HepG2 (cell line): ENCODE data around the gene NDNF. TPM values are rescaled to one million over a fixed set of nuclear protein-coding genes. Genes with fewer than 3 reads are reported as not detected.

Experiments used
- ATAC-seq: fragments of 200-7000 bp; cut with Tn5 transposase; 3 replicates; pipeline ENCODE4 v1.9.1; 2020; ENCODE audit warnings: mild to moderate bottlenecking, moderate library complexity
- BruUV-seq: library from RNA; stranded (reverse); fragments of 400-500 nt; replicated peaks from 2 replicates; lab custom pipeline; 2021; lab: Mats Ljungman, UMichigan
- CTCF ChIA-PET: fragments of 300-600 bp; formaldehyde crosslinking; extraction: SDS; loops from one replicate; lab custom pipeline; 2021; ENCODE audit warnings: low total read pairs, inconsistent platforms, low intra/inter-chr PET ratio; lab: Yijun Ruan, JAX
- POLR2A ChIA-PET: fragments of 350-600 bp; sonication (Branson Sonifier 250); formaldehyde crosslinking; loops from one replicate; lab custom pipeline; 2020; ENCODE audit warnings: antibody characterized with exemption, inconsistent platforms; lab: Yijun Ruan, JAX
- DNase-seq: peaks from one replicate; pipeline ENCODE4 v3.0.0-alpha.2; 2015; ENCODE audit warnings: low spot score
- FAIRE-seq: peaks from 3 replicates; lab custom pipeline; 2011; peaks lifted over from hg19 to GRCh38; lab: Jason Lieb, UNC
- H2AFZ ChIP-seq: one replicate; pipeline ENCODE4 v1.6.1; 2011; ENCODE audit warnings: low read length, inconsistent platforms
- H3K27ac ChIP-seq: fragments of 300-600 bp; 3 replicates; pipeline ENCODE4 v1.8.0; 2011; ENCODE audit warnings: mixed run types, mild to moderate bottlenecking, mixed read lengths, low read length, inconsistent platforms; ENCODE audit not compliant: insufficient read depth; ENCODE audit errors: extremely low read length
- H3K27me3 ChIP-seq, 2 experiments: fragments of 200-600 bp in 1 of 2; 2 replicates in 1 of 2; 3 replicates in 1 of 2; pipeline versions ENCODE4 v1.6.0 to v1.8.0; 2011; ENCODE audit warnings: low read length in 2 of 2, mild to moderate bottlenecking in 2 of 2, moderate library complexity in 2 of 2, inconsistent platforms in 1 of 2; ENCODE audit not compliant: insufficient read depth in 2 of 2, control insufficient read depth in 1 of 2
- H3K36me3 ChIP-seq, 2 experiments: fragments of 200-600 bp in 1 of 2; replicated peaks in 1 of 2; 2 replicates in 1 of 2; 3 replicates in 1 of 2; pipeline versions ENCODE4 v1.5.1 to v1.8.0; 2011; ENCODE audit warnings: low read length in 2 of 2, inconsistent platforms in 1 of 2; ENCODE audit not compliant: insufficient read depth in 2 of 2, control insufficient read depth in 1 of 2
- H3K4me1 ChIP-seq: 2 replicates; pipeline ENCODE4 v1.5.1; 2012; ENCODE audit warnings: low read length, inconsistent platforms; ENCODE audit not compliant: insufficient read depth
- H3K4me2 ChIP-seq: 2 replicates; pipeline ENCODE4 v1.6.0; 2011; ENCODE audit warnings: low read depth, low read length, inconsistent platforms
- H3K4me3 ChIP-seq, 3 experiments: fragments of 200-600 bp in 1 of 3; sonication (generic), shearing (Covaris generic) in 1 of 3; replicated peaks in 1 of 3; 2 replicates each; pipeline ENCODE4 v1.5.1; 2011 to 2016; ENCODE audit warnings: low read length in 3 of 3, inconsistent platforms in 2 of 3, low read depth in 2 of 3, mild to moderate bottlenecking in 2 of 3, control low read depth in 1 of 3, mixed read lengths in 1 of 3; ENCODE audit not compliant: insufficient read depth in 1 of 3
- H3K79me2 ChIP-seq: one replicate; pipeline ENCODE4 v1.6.1; 2011; ENCODE audit warnings: low read length, inconsistent platforms; ENCODE audit not compliant: insufficient read depth
- H3K9ac ChIP-seq: 2 replicates; pipeline ENCODE4 v1.6.0; 2011; ENCODE audit warnings: mild to moderate bottlenecking, low read depth, low read length, inconsistent platforms; ENCODE audit not compliant: insufficient read depth
- H3K9me3 ChIP-seq: 2 replicates; pipeline ENCODE4 v1.5.1; 2012; ENCODE audit warnings: mild to moderate bottlenecking, low read length
- H4K20me1 ChIP-seq: 2 replicates; pipeline ENCODE4 v1.6.0; 2011; ENCODE audit warnings: inconsistent platforms, mild to moderate bottlenecking, low read length, moderate library complexity; ENCODE audit not compliant: insufficient read depth
- GATA4 ChIP-seq: sonication (generic); IDR thresholded peaks from 2 replicates; pipeline ENCODE4 v1.6.1; 2016; ENCODE audit warnings: antibody characterized with exemption, low read depth, borderline replicate concordance
- PHF20 ChIP-seq: sonication (generic); formaldehyde crosslinking; IDR thresholded peaks from 2 replicates; pipeline ENCODE4 v1.5.0; 2020; ENCODE audit warnings: mild to moderate bottlenecking, missing genetic modification reagents
- TP53 ChIP-seq: sonication (generic); formaldehyde crosslinking; conservative IDR thresholded peaks from 2 replicates; pipeline ENCODE4 v1.4.0; 2020; ENCODE audit warnings: missing genetic modification reagents
- ZBTB1 ChIP-seq: sonication (generic); formaldehyde crosslinking; IDR thresholded peaks from 2 replicates; pipeline ENCODE4 v1.4.0; 2020; ENCODE audit warnings: missing genetic modification reagents, borderline replicate concordance
- ZNF10 ChIP-seq: sonication (generic); formaldehyde crosslinking; IDR thresholded peaks from 2 replicates; pipeline ENCODE4 v1.4.0; 2020; ENCODE audit warnings: mild to moderate bottlenecking, low read depth, missing genetic modification reagents, borderline replicate concordance
- ZNF329 ChIP-seq: sonication (generic); formaldehyde crosslinking; IDR thresholded peaks from 2 replicates; pipeline ENCODE4 v1.9.0; 2021; ENCODE audit warnings: low read depth, mild to moderate bottlenecking, missing genetic modification reagents
- ZNF878 ChIP-seq: sonication (generic); formaldehyde crosslinking; IDR thresholded peaks from 2 replicates; pipeline ENCODE4 v1.8.1; 2023; ENCODE audit warnings: mild to moderate bottlenecking, missing genetic modification reagents, moderate library complexity
- WGBS: methylation state at CpG from one replicate; pipeline ENCODE4 v1.1.6; 2017; ENCODE audit warnings: low lambda C conversion rate; 5-methylcytosine and 5-hydroxymethylcytosine counted together
- in situ Hi-C: cut with HindIII; loops from 2 replicates; pipeline ENCODE4 v1.10.0; 2017; ENCODE audit warnings: low pct_unique_long_range_greater_than_20kb; ENCODE audit not compliant: extremely low pct_ligation_motif_present
- intact Hi-C: fragments of 100-400 bp; cut with micrococcal nuclease; formaldehyde crosslinking; loops from one replicate; pipeline ENCODE4 v1.10.0; 2022; ENCODE audit not compliant: unreplicated experiment
- polyA plus RNA-seq, 8 experiments: library from polyadenylated mRNA; depleted of rRNA in 3 of 8; stranded (reverse) in 7 of 8; unstranded in 1 of 8; fragments of >200 nt; fragmentation: Illumina TruSeq in 4 of 8; extraction: Trizol in 4 of 8; gene quantifications; 2 replicates each; pipeline versions ENCODE4 v1.2.1 to v1.2.3, GENCODE V29; 2011 to 2016; ENCODE audit warnings: low read depth in 4 of 8, missing spikeins in 1 of 8, mixed read lengths in 1 of 8; ENCODE audit not compliant: insufficient read depth in 1 of 8
- total RNA-seq, 5 experiments: library from RNA; depleted of rRNA; stranded (reverse); fragments of >200 nt; fragmentation: Illumina TruSeq; extraction: Trizol; gene quantifications; 2 replicates each; pipeline ENCODE4 v1.2.3, GENCODE V29; 2016; ENCODE audit warnings: low read depth in 1 of 5

The NDNF gene
- total and polyA plus RNA-seq, 2 of the 13 experiments (the other 11 are each of a cell fraction or from before 2014, with no cell fraction given) = not detected

DNA sequence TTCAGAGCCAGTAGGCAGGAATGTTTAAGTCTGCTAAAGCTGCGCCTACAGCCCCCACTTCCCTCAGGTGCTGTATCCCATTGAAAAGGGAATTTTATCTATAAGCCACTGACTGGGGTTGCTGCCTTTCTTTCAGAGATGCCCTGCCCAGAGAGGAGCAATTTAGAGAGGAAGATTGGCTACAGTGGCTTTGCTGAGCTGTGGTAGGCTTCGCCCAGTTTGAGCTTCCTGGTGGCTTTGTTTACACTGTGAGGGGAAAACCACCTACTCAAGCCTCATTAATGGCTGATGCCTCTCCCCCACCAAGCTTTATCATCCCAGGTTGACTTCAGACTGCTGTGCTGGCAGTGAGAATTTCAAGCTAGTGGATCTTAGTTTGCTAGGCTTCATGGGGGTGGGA, 82.1 kb downstream of the NDNF start:
- intact Hi-C loops = no loop called here
- in situ Hi-C loops = no loop called here
- Histone ChIP-seq H3K27ac (no peak overlapping the region), H3K9me3 (no peaks in the 10 kb centered on the region), H3K9ac (no peak overlapping the region), H4K20me1 (no peaks in the 10 kb centered on the region), H3K27me3 (no peaks in the 10 kb centered on the region), H3K79me2 (no peaks in the 10 kb centered on the region), H3K4me2 (no peak overlapping the region), H3K4me1 (no peaks in the 10 kb centered on the region), H3K36me3 (no peaks in the 10 kb centered on the region), H3K4me3 (no peak overlapping the region), H2AFZ (no peak overlapping the region)
- POLR2A ChIA-PET = no interaction called here
- TF ChIP-seq PHF20 (CRISPR knock-in tag) = no peak
- no peak for TF ChIP-seq TP53 (CRISPR knock-in tag)
- TF ChIP-seq ZBTB1 = no peak
- no peak for TF ChIP-seq ZNF10 (CRISPR knock-in tag)
- TF ChIP-seq ZNF329 (CRISPR knock-in tag) = no peak
- no peak for TF ChIP-seq GATA4
- TF ChIP-seq ZNF878 = no peak
- CTCF ChIA-PET = no interaction called here
- no peak for ATAC-seq
- FAIRE-seq = no peak
- no TSS peak for BruUV-seq
- no peak for DNase-seq
- WGBS = 67% methylated on average over 1 of the region's 2 CpGs

Other genes starting within 250 kb of the NDNF start
- not detected in 2 replicates for gene PRDM5, start 149.8 kb downstream of the NDNF start, total RNA-seq (2016; rRNA removed; fragmentation: Illumina TruSeq; extraction: Trizol)
- not detected in 2 replicates for gene PRDM5, start 149.8 kb downstream of the NDNF start, polyA plus RNA-seq (2011; rRNA removed)
- gene TNIP3, start 91.8 kb upstream of the NDNF start, total RNA-seq (2016; rRNA removed; fragmentation: Illumina TruSeq; extraction: Trizol) = not detected in 2 replicates
- gene TNIP3, start 91.8 kb upstream of the NDNF start, polyA plus RNA-seq (2011; rRNA removed) = not detected in 2 replicates